Activated CD8-positive, alpha-beta memory T cell treated with anti-CD3 and anti-CD28 coated beads, Interleukin-2, amount 50 U/mL, for 1 hour (primary cell): Measurements from ENCODE around the gene GALNT4.

ENCODE experiments used
- DNase-seq: peaks from one replicate; pipeline ENCODE4 v3.0.0-alpha.2; 2020; ENCODE audit errors: extremely low read depth

GALNT4 gene

GRCh38 chr12:89529738-89530137 is 5.1 kb upstream of the GALNT4 start:
- no peak for DNase-seq

- DNase-seq = no peak
Measured at GRCh38 chr12:89528434-89528833, 3.8 kb upstream of the GALNT4 start.

GRCh38 chr12:89525824-89526770 is 1.5 kb upstream of the GALNT4 start, which contains the start of gene POC1B:
TSS of gene POC1B (minus strand) at chr12:89526047. CDS start at chr12:89525895, 152 bp downstream.
- peak; percentile 14 for DNase-seq

- no peak for DNase-seq
Measured at GRCh38 chr12:89525305-89525823, 768 bp upstream of the GALNT4 start.

GRCh38 chr12:89523843-89524540 is 604 bp downstream of the GALNT4 start:
- no peak for DNase-seq

GRCh38 chr12:89523393-89523792 is 1.2 kb downstream of the GALNT4 start:
- DNase-seq = no peak

GRCh38 chr12:89521364-89522223 is 3.0 kb downstream of the GALNT4 start:
- no peak for DNase-seq

GRCh38 chr12:89517720-89518119 is 6.9 kb downstream of the GALNT4 start:
- no peak for DNase-seq

GRCh38 chr12:89516633-89517032 is 8.0 kb downstream of the GALNT4 start:
- no peak for DNase-seq

GRCh38 chr12:89514751-89515150 is 9.8 kb downstream of the GALNT4 start:
- DNase-seq = no peak

GRCh38 chr12:89513544-89513943 is 11.1 kb downstream of the GALNT4 start:
- DNase-seq = no peak

GRCh38 chr12:89507015-89507824 is 17.4 kb downstream of the GALNT4 start:
- DNase-seq = no peak

- DNase-seq = no peak
Measured at GRCh38 chr12:89506050-89506449, 18.5 kb downstream of the GALNT4 start.

GRCh38 chr12:89504560-89505346 is 19.8 kb downstream of the GALNT4 start:
- DNase-seq = no peak

- DNase-seq = no peak
Measured at GRCh38 chr12:89501793-89502192, 22.8 kb downstream of the GALNT4 start.

- DNase-seq = no peak
Measured at GRCh38 chr12:89499857-89500256, 24.7 kb downstream of the GALNT4 start.

- no peak for DNase-seq
Measured at GRCh38 chr12:89497467-89497866, 27.1 kb downstream of the GALNT4 start.

- no peak for DNase-seq
Measured at GRCh38 chr12:89497005-89497404, 27.6 kb downstream of the GALNT4 start.

- DNase-seq = no peak
Measured at GRCh38 chr12:89494411-89495231, 30.0 kb downstream of the GALNT4 start.
